C4-2B (cell line): Measurements from ENCODE around the gene DNAH2.

Experiments
- CTCF ChIP-seq: fragments of 450-650 bp; conservative IDR thresholded peaks from 2 replicates; pipeline ENCODE4 v1.5.1; 2017; ENCODE audit warnings: mild to moderate bottlenecking
- ZFX ChIP-seq: fragments of 450-650 bp; IDR thresholded peaks from 2 replicates; pipeline ENCODE4 v1.6.1; 2017

DNA sequence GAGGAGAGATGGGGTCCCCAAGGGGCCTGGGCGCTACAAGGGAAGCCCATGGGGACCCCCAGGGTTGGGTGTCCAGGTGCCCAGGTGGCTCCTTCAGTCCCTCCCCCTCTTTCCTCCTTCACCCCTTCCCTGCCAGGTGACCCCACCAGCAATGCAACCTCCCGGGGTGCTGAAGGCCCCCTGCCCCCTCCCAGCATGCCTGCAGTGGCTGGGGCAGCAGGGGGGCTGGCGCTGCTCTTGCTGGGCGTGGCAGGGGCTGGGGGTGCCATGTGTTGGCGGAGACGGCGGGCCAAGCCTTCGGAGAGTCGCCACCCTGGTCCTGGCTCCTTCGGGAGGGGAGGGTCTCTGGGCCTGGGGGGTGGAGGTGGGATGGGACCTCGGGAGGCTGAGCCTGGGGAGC, 8.5 kb upstream of the DNAH2 start:
- TF ChIP-seq CTCF, result no peak
- no peak for TF ChIP-seq ZFX
